ENCODE data around the gene CACFD1. TPM values are rescaled to one million over a fixed set of nuclear protein-coding genes. Genes with fewer than 3 reads are reported as not detected.

CACFD1 gene
- total and polyA plus RNA-seq, 9 of the 15 experiments (the other 6 are each of a cell fraction or from before 2014, with no cell fraction given), result 0.11 to 1.4 (median 1.1) TPM; not detected in 2

DNA sequence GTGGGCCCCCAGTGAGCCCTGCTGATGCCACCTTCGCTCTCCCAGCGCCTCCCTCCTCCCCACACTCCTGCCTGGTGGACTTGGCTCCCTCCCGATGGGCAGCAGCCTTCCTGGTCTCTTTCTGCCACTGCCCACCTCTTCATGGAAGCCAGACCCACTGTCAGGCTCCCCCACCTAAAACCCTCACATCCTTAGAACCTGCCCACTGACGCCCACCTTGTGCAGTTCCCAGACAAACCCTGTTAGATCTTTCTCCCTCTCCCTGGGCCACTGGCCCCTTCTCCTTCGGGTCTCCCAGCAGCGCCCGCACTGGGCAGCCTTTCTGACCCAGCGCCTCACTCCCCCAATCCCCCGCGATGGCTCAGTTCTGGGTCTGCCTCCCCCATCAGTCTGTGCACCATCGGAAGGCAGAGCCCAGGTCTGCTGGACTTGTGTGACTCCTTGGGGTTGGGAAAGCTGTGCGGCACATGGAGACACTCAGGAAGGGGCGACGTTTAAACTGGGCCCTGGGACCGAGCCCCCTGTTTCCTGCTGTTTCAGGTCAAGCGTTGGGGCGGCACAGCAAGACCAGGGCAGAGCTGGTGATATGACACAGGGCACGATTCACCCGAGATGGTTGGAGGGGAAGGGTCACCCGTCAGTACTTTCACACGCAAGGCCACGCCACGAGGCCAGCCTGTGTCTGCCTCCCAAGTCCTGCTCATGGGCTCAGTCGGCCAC lies 47.6 kb downstream of the CACFD1 start:
- intact Hi-C loops (cut with micrococcal nuclease), result no loop called here
- in situ Hi-C loops (cut with MboI), result no loop called here
- Histone ChIP-seq H3K9me3 (replicated peaks; ENCODE audit: control insufficient read depth, insufficient read depth, low read depth, low read length) (peaks cover 5% of the 10 kb centered on the region; the same call in 1 of the 2 replicates), H2AFZ (ENCODE audit: low read depth, low read length) (no peak overlapping the region), H3K4me2 (ENCODE audit: insufficient read depth, low read length) (no peak overlapping the region), H4K20me1 (replicated peaks; ENCODE audit: control insufficient read depth, insufficient read depth, low read length) (peaks cover 4% of the 10 kb centered on the region; the same call in 1 of the 2 replicates), H3K9me1 (ENCODE audit: control insufficient read depth, insufficient read depth, low read length) (no peaks in the 10 kb centered on the region), H3K27me3 (ENCODE audit: control insufficient read depth in 2 of 2, insufficient read depth in 2 of 2, low read length in 2 of 2) (peaks cover 3 to 21% of the 10 kb centered on the region in 2 experiments; a peak in 3 of 5 replicates), H3K36me3 (ENCODE audit: control insufficient read depth, insufficient read depth, low read length) (no peaks in the 10 kb centered on the region; the same call in 2 of the 3 replicates), H3K4me3 (no peak overlapping the region), H3K9ac (ENCODE audit: insufficient read depth in 1 of 2, low read depth in 2 of 2, low read length in 2 of 2) (0 out of 4 replicates have a peak overlapping the region, but pooled peaks of 1 of the 2 experiments have one; percentile 21), H3K4me1 (replicated peaks in 1 of 2; ENCODE audit: control insufficient read depth in 2 of 2, insufficient read depth in 2 of 2, low read length in 2 of 2) (peaks cover 21 to 30% of the 10 kb centered on the region in 2 experiments), H3K27ac (ENCODE audit: extremely low read depth, low read depth, low read length) (no peak overlapping the region), H3K79me2 (ENCODE audit: control insufficient read depth, insufficient read depth, low read length) (no peaks in the 10 kb centered on the region)
- 51% methylated on average over 23 of the region's 24 CpGs for WGBS (ENCODE audit: insufficient coverage, low coverage, missing lambda C conversion rate)
- DNase-seq (ENCODE audit: extremely low read depth in 1 of 4, low spot score in 3 of 4) (no peak), ATAC-seq (no peak), FAIRE-seq (no peak)
- BruUV-seq (replicated peaks), result no TSS peak
- ChIA-PET CTCF (ENCODE audit: low intra/inter-chr PET ratio) (no interaction called here), POLR2A (interaction anchor here (0.5 to 0.6 kb wide), 2 partner anchors 22 to 32 kb away, joined by 3 to 5 read pairs; no protein-coding TSS in a partner anchor)
- TF ChIP-seq CREM (IDR thresholded peaks at IDR 0.05; ENCODE audit: low read depth) (no peak), HCFC1 (IDR thresholded peaks at IDR 0.05; ENCODE audit: low read depth, low read length) (no peak), RBM14 (IDR thresholded peaks at IDR 0.05; ENCODE audit: borderline replicate concordance, insufficient read depth, low read depth, low read length) (no peak), HDAC3 (IDR thresholded peaks at IDR 0.05; ENCODE audit: borderline replicate concordance, partially characterized antibody) (no peak), PPARD (CRISPR knock-in tag; IDR thresholded peaks at IDR 0.05) (no peak), DPF2 (IDR thresholded peaks at IDR 0.05) (no peak), CHCHD3 (CRISPR knock-in tag; IDR thresholded peaks at IDR 0.05) (no peak), PHF20 (IDR thresholded peaks at IDR 0.05; ENCODE audit: partially characterized antibody) (no peak), PRPF4 (IDR thresholded peaks at IDR 0.05; ENCODE audit: insufficient read depth, low read depth, low read length, poor library complexity, severe bottlenecking) (no peak), MCM5 (IDR thresholded peaks at IDR 0.05; ENCODE audit: low read depth) (no peak), ZNF175 (CRISPR knock-in tag; IDR thresholded peaks at IDR 0.05; ENCODE audit: low read depth) (no peak), E2F1 (CRISPR knock-in tag; IDR thresholded peaks at IDR 0.05) (no peak), TSHZ1 (CRISPR knock-in tag; IDR thresholded peaks at IDR 0.05) (no peak), GATAD2B (IDR thresholded peaks at IDR 0.05; ENCODE audit: borderline replicate concordance) (no peak), ARID3B (CRISPR knock-in tag; IDR thresholded peaks at IDR 0.05; ENCODE audit: borderline replicate concordance) (no peak)
